Stimulated activated CD4-positive, alpha-beta T cell treated with anti-CD3 and anti-CD28 coated beads, TNF-alpha, amount 100 ng/mL, for 4 hours (primary cell): ENCODE measurements around the gene COL9A3.

ENCODE experiments used
- DNase-seq, 3 experiments: peaks; one replicate each; pipeline ENCODE4 v3.0.0-alpha.2; 2020; ENCODE audit warnings: low read depth in 3 of 3

The COL9A3 gene

DNA sequence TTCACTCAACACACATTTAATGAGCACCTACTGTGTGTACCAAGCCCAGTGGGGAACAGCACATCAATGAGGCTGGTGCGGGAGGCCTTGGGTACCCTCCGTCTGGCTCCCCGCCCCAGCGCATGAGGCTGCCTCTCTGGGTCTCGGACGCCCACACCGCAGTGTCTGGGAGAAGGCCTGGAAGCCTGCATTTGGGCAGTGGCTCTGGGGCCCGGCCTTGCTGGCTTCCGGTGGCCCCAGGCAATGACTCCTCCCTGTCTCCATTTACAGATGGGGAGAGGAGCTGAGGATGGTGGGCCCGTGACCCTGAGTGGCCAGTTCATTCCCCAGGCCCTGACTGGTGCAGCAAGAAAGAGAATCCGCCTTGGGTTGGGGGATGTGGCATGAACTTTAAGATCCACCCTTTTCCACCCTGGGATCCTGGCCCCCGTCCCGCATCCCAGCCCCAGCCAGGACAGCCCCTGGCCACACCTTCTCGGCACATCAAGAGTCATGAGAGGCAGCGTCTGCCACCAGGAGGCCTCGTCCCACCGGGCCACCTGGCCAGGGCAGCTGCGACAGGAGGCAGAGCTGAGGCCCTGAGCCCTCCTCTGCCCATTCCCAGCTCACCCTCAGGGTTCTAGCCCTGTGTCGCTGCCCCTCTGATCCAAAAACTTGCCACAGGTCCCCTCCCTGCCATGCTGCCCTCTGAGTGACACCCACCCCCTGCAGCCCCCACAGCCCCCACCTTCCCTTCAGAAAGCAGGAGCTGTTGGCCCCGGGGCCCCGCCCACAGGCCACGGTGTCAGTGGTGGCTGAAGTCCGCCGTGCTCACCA, 38.0 kb upstream of the COL9A3 start:
- no peak for DNase-seq

DNA sequence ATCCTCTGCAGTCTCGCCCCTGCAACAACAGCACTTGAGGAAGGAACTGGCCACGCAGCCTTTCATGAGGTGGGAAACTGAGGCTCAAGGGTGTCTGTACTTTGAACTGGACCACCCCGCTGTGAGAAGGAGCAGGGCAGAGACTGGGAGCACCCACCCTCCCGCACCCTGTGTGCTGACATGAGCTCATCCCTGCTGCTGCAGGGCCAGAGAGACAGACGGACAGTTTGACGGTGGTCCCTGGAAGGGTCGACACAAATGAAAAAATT, 37.5 kb upstream of the COL9A3 start:
- DNase-seq, result no peak

DNA sequence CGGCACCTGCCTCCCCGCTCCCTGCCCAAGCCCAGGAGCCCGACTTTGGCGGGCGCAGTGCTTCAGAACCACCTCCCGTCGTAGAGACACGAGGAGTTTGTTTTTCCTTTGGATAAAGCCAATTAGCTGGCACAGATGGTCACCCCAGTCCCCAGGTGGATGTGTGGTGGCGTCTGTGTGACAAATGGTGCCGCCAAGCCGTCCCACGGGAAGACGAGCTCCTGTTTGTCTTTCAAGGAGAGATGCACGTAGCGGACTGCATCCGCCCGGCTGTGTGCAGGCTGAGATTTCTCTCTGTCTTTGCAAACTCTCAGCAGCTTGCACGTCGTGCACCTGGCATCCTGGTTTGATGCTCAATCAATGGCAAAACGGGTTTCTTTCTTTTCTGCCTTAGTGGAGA, 36.6 kb upstream of the COL9A3 start:
- no peak for DNase-seq

DNA sequence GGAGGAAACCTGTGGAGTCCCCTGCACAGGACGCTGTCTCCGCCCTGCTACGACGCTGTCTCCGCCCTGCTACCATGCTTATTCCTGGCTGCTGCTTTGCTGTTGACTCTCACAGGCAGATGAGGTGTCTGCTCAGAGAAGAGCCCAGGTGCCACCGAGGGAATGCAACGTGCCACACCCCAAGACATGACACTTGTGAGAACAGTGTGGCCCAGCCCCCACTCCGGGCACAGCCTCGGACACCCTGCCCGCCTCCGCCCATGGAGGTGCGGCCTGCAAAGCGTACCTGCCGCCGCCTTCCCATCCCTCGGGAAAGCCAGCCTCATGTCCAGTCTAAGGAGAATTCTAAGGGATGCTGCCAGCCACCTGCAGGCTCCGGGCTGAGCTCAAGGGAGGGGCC, 36.2 kb upstream of the COL9A3 start:
- DNase-seq, result no peak

DNA sequence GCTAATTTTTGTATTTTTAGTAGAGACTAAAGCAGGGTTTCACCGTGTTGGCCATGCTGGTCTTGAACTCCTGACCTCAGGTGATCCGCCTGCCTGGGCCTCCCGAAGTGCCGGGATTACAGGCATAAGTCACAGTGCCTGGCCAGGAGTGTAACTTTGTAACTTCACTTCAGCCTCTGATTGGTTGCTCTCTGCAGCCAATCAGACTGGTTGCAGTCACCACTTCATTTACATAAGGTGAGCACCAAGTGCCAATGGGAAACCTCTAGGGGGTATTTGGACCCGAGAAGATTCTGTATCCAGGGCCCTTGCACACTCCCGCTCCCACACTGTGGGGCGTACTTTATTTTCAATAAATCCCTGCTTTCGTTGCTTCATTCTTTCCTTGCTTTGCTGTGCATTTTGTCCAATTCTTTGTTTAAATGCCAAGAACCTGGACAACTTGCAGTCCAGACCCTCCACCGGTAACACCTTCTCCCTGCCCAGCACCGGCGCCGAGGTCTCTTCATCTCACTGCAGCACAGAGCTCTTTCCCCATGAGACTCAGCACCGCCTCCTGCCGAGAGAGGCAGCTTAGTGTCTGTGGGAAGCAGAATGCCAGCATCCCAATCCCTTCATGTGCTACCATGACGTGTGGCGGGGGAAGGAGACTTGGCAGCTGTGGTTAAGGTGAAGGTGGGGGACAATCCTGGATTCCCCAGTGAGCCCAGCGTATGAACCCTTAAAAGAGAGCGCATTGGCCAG, 34.5 kb upstream of the COL9A3 start:
- no peak for DNase-seq

DNA sequence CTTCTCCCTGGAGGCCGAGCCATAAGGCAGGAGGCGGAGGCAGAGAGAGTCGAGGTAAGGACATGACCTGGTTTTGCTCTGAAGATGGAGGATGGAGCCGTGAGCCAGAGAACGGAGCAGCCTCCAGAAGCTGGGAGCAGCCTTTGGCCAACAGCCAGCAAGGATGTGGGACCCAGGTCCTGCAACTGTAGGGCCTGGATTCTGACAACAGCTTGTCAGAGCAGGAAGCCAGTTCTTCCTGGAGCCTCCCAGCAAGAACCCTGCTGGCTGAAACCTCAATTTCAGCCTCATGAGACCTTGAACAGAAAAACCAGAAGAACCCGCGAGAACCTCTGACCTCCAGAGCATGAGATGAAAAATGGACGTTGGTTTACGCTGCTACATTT, 34.0 kb upstream of the COL9A3 start:
- no peak for DNase-seq

DNA sequence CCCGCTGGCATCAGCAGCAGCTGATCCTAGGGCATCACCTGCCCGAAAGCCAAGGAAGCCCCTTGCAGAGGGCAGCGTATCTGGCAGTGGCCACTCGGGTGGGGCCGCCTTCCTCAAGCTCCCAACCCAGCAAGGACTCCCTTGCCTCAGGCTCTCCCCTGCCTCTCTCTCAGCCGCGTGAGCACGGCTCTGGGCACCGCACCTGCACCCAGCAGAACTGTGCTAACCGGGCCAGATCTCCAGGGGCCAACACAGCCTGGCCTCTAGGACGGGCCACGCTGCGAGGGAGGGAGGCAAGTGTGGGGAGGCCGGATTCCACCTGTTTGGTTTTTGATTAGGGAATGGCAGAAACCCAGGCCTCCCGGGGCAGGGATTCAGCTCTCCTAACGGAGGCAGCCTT, 32.4 kb upstream of the COL9A3 start:
- DNase-seq, result no peak

DNA sequence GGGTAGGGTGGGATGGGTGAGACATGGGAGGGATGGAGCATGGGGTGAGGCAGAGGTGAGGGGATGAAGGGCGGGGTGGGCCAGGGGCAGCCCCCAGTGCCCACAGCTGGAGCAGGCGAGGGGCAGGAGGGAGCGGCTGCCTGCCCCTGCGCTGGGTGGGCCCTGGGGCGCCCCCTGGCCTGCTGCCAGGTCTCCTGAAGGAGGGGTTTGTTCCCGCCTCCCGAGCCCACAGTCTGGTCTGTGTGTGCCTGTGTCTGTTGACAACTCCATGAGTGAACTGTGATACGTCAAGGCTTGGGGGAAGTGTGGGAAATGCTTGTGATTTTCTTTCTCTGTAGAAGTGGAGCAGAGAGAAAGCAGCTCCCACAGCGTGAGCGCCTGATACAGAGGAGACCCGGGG, 31.5 kb upstream of the COL9A3 start:
- no peak for DNase-seq

DNA sequence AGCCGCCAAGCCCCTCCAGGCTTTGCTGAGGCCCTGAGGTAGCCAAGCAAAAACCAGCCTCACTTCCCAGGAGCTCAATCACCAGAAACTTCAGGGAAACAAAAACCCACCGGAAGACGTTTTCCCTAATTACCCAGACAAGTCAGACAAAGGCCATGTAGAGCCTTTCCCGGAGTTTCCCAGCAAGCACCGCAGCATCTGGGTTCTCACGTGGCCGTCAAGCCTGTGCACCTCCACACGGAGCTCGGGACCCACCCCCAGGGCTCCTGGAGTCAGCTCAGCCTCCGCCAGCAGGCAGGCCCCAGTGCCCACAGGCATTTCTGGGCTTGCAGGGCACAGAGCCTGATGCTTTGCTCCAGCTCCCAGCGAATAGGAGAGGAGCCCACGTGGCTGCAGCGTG, 30.7 kb upstream of the COL9A3 start:
- no peak for DNase-seq

DNA sequence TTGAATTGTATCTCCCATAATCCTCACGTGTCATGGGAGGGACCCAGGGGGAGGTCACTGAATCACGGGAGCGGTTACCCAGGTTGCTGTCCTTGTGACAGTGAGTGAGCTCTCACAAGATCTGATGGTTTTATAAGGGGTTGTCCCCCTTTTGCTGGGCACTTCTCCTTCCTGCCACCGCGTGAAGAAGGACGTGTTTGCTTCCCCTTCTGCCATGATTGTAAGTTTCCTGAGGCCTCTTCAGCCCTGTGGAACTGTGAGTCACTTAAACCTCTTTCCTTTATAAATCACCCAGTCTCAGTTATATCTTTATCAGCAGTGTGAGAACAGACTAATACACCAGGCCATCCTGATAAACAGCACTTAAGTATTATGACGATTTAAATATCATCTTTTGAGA, 29.5 kb upstream of the COL9A3 start:
- DNase-seq, result no peak

DNA sequence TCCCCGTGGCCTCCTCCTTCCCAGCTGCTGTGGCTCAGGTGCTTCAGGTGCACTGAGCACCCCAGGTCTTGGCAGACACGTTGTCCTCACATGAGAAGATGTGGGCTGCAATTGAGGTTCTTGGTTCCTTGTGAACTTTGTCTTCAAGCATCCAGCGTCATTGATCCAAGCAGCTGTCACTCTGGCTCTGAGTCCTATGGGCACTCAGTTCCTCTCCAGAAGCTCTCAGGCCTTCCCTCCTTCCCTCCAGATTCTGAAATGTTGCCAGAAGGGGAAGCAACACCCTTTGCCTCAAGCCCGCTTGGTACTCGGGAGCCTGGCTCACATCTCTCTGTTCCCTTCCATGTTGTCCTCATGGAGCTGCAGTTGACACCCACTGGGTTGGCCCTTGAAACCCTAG, 29.0 kb upstream of the COL9A3 start:
- no peak for DNase-seq

DNA sequence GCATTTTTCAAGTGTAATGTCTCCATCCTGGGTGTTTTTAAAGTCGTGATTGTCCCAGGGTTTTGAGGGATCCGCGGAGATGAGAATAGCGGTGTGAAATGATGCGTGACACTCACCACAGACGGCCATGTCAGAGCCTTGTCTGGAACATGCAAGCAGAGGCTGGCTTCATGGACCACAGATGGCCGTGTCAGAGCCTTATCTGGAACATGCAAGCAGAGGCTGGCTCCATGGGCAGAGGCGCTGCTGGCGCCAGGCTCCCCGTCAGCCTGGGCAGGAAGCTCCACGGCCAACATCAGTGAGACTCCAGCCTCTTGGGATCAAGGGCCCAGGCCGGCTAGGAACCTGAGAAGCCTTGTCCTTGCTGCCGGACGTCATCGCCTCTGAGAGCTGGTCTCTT, 28.2 kb upstream of the COL9A3 start:
- no peak for DNase-seq

DNA sequence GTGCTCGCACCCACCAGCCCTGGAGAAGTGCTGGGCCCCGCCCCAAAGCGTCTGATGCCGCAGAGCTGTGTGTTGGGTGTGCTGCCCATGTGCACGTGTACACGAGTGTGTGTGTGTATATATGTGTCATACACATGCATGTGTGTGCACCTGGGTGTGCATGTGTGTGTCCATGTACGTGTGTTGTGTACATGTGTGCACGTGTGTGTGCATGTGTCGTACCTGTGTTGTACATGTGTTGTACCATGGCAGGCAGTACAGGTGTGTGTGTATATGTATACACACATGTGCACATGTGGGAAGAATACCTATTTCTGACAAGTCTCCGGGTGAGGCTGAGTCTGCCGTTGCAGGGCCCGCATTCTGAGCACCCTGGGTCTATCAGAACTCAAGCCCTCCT, 26.8 kb upstream of the COL9A3 start:
- no peak for DNase-seq

DNA sequence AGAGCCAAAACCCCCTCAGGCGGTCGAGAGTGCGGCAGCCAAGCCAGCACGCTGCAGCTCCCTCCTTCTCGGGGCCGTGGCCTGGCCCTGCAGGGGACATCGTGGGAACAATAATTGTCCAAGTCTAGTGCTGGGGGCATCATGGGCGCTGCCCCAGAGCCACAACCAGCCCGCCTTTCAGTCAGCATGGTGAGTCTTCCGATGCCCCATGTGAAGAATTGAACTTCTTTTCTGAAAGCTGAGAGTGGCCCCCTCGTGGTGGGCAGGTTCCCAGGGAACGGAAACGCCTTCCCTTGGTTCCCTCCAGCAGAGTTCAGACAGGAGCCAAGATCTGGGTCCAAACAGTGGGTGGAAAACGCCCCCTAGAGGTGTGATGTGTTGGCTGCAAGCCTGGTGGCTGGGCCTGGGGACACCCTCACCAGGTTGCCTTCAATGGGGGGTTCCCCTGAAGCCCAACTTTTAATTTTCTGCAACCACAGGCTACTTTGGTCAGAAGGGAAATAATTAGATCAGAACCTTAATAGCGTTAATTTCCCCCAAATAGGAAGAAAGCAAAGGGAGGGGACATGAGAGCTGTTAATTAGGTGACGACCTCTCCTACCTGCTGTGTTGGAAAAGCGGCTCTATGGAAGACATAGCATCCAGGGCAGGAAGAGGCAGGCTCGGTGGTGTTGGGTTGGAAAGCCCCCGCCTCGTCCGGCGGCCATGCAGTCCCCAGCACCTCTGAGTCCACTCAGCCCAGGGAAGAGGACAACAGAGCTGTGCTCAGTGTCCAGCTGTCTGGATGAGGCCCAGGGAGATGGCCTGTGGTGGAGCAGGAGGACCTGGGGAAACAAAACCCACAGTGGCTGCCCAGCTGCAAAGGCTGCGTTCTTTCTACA, 25.3 kb upstream of the COL9A3 start:
- peak; percentile 44 to 65 (median 61) for DNase-seq

DNA sequence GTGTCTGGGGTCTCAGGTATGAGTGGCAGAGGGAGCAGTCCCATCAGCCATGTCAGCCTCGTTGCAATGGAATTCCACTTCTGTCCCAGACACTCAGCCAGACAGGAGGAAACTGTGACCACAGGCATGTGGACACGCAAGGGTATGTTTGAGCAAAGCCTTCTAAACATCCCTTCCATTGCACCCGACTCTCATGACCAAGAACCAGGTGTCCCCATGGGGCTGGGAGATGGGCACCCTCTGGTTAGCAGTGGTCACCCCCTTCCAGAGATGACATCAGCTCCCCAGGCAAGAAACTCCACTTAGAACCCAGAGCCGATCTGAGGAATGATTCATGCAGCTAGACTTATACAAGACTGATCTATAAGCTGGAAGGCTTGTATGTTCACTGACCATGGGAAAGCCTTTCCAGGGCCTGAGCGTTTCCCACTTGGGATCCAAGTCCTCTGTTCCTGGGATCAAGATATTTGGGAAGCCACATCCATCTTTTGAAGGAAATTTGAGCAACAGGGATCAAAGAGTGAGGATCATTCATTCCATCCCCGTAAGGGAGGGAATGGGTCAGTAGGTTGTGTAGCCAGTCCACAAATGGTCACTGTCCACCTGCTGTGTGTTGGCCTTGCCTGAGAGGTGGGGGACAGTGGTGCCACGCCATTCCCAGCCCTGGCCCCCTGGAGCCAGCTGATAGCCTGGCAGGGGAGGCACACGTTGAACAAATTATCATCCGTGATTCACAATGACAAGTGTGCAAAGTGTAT, 24.5 kb upstream of the COL9A3 start:
- DNase-seq, result no peak

DNA sequence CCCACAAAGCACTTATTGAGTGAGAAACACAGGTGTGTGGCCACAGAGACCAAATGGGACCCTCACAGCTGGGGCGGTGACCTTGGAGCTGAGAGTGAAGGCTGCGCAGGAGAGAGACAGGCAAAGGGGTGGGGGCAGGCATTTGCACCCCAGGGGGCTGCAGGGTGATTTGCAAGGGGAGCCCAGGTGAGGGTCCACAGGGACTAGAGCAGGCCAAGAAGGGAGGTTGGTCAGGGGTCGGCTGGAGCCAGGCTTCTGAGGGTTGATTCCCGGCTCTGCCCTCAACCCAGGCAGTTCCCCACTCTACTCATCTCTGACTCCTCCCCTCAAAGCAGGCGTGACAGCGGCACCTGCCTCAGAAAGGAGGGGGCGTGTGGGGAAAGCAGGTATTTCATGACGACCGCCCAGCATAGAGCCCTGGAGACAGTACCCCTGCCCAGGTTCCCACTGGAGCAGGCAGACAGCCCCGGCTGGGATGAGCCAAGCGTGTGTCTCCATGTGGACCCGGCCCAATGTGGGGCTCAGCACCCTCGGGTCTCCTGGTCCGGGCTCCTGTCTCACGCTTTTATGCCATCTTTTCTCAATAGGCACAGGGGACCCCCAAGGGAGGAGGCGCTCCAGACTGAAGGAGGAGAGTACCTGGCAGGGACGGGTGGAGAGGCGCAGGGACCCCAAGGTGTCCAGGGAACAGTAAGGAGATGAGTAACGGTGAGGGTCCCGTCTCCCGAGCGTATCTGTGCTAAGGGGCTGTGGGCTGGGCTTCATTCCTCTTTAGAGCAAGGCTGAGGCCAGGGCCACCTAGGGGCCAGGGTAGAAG, 23.7 kb upstream of the COL9A3 start:
- DNase-seq, result no peak

DNA sequence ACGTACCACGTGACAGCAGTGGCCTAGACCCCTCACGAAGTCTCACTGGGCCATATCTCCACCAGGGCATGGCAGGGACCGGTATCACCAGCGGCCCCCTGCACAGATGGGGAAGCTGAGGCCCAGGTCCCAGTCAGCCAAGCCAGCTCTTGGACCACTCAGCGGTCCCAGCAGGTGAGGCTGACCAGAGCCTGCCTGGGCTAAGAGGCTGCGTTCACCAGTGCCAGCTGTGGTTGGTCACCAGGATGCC, 23.2 kb upstream of the COL9A3 start:
- DNase-seq, result no peak

DNA sequence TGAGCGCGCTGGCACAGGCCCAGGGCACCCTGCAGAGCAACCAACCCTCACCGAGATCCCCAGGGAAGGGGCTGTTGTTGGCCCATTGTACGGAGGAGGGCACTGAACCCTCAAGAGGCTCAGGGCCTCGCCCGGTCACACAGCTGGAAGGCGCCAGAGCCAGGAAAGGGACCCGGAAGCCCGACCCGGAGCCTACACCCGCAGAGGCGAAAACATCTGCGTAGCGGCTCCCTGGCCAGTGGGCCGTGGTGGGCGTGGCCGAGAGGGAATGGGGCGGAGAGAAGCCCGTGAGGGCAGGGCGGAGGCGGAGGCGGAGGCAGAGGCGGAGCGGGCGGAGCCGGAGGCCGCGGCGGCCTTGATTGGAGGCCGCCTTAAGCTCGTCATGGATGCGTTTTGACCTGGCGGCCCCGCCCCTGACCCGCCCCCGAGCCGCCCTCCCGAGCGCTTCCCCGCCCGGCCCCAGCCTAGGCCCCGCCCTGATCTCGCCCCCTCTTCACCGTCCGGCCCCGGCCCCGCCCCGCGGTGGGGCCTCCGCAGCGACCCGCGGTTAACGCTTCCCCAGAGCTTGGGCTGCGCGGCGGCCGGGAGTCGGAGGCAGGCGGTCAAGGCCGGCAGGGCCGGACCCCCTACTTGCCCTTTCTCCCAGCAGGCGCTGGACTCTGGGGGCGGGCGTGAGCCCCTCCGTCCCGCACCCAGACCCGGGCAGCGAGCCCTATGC, 22.7 kb upstream of the COL9A3 start:
- DNase-seq, result peak; percentile 82 to 89 (median 85)

DNA sequence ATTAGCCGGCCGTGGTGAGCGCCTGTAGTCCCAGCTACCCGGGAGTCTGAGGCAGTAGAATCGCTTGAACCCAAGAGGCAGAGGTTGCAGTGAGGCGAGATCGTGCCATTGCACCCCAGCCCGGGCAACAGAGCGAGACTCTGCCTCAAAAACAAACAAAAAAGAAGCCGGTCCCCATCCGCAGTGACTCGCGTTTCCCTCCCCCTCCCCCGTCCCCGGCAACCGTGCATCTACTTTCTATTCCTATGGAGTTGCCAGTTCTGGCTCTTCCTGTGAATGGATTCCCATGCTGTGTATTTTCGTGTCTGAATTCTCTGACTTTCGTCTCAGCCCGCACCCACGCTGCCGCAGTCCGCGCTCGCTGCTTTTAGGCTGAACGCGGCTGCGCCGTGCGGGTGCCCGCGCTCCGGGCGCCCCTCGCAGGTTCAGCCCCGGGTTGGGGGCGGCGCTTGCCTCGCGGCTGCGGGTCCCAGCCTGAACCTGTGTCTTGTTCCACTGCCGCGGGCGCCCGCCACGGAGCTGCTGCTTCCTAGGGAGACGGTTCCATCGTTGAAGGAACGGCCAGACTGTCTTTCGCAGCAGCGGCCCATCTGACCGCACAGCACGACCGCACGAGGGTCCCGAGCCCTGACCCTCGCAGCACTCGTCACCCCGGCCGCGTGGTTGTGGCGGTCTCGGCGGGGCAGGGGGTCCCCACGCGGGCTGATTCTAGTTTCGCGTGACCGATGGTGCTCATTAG, 21.7 kb upstream of the COL9A3 start:
- DNase-seq, result peak; percentile 42 to 51 (median 51)
